ENCODE data around the gene KIF6. TPM values are rescaled to one million over a fixed set of nuclear protein-coding genes. Genes with fewer than 3 reads are reported as not detected.

KIF6 gene
- total RNA-seq, 4 donors from 2014 or later, result 0.19 to 0.38 TPM; not detected in 2

DNA sequence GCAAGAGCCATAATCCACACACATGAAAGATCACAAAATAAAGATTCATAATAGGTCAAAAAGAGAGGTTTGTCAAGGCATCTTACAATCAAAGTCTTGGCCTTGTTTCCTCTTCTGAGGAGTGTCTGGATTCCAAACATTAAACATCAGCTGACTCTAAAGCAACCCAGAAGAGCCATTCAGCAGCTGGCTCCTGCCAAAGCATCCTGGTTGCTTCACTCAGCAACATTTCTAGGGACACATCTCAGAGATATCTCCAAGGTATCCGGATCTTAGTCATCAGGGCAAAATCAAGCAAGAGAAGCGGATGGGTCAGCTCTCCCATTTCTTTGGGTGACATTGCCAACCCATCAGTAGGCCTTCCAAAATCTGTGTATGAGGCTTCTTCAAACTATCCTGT, 139.6 kb downstream of the KIF6 start:
- DNase-seq (ENCODE audit: low spot score) (no peak), ATAC-seq (ENCODE audit: low FRiP score) (no peak)
- no peak for TF ChIP-seq CTCF (IDR thresholded peaks at IDR 0.05)

- TF ChIP-seq CTCF (IDR thresholded peaks at IDR 0.05), result no peak
- ATAC-seq (ENCODE audit: low FRiP score), result no peak
Measured at GRCh38 chr6:39577446-39578165, 147.6 kb downstream of the KIF6 start.

DNA sequence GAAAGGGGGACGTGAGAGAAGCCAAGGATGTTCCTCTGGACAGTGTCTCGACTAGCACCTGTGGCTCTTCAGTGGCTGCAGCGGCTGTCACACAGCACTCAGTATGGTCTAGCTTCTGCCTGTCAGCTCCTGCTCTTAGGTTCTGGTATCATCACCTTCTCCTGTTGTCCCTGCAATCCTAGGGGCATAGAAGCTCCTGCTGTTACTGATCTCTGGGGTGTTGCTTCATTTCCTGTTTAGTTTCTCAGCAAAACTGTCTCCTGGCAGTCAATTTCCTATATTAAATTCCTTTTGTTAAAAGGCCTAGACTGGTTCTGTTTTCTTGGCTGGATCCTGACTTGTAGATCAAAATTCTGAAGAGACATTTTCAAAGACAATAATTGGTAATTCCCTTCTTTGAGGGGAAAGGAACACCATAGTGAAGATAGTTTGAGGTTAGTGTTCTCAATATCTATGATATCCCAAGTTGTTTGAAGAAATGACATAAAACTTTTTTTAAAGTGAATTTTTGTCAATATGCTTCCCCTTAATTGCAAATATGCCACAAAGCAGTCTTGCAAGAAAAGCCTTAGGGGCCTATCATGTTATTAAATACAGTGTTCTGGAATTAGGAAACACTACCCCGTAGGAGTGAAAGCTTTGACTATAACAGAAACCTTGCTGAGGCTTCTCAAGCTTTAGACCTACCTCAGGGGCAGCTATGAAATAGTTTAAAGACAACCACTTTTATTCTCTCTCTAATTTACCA, 148.5 kb downstream of the KIF6 start:
- no peak for TF ChIP-seq CTCF (IDR thresholded peaks at IDR 0.05)
- DNase-seq (ENCODE audit: low spot score), result no peak
- ATAC-seq (ENCODE audit: low FRiP score), result no peak

More at GRCh38 chr6:39577446-39578165, 147.6 kb downstream of the KIF6 start:
- DNase-seq (ENCODE audit: low spot score), result no peak

DNA sequence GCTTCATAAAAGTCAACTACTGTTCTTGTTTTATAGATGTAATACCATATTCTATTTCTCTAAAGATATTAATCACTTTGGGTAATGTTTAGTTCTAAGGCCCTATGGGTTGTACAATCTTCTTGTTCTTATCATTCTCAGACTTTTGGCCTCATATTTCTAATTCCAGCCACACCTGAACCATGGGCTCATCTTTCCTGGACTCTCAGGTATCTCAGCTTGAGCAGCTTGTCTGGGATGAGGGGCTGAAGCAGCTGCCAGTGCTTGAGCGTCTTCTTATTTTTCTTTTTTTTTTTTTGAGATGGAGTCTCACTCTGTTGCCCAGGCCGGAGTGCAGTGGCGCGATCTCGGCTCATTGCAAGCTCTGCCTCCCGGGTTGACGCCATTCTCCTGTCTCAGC, 150.2 kb downstream of the KIF6 start:
- TF ChIP-seq CTCF (IDR thresholded peaks at IDR 0.05), result no peak
- no peak for DNase-seq (ENCODE audit: low spot score)
- ATAC-seq (ENCODE audit: low FRiP score), result no peak

GRCh38 chr6:39573541-39573940, 151.7 kb downstream of the KIF6 start:
- TF ChIP-seq CTCF (IDR thresholded peaks at IDR 0.05), result no peak
- DNase-seq (ENCODE audit: low spot score) (no peak), ATAC-seq (ENCODE audit: low FRiP score) (no peak)

DNA sequence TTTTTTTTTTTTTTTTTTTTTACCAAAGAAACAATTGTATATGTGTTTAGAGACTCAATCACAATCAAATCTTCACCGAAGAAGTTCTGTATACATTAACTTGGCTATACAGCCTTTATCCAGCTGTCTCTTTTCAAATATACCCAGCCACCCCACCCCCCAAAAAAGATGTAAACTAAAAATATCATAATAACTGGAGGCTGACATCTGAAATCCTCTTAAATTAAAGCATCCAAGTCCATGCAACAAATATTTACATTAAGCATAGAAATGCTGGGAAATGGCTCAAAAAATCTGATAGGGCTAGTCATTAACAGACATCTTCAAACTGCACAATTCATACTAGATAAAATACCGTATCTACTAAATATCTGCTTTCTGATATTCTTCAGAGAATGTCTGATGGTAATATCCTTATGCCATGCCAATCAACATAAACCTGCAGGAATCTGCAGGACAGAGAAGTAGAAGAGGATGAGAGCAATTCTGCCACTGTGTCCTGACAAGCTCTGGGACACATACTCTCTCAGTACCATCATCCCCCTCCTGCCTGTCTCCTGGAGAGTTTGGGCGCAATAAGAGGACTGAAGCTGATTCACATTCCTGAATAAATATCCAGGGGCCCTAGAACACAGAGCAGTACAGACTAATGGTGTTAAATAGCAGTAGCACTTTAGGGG, 152.4 kb downstream of the KIF6 start:
- DNase-seq (ENCODE audit: low spot score), result no peak
- no peak for ATAC-seq (ENCODE audit: low FRiP score)
- no peak for TF ChIP-seq CTCF (IDR thresholded peaks at IDR 0.05)

Data from omental fat pad (tissue), 4 donors.